H1 (cell line): ENCODE results near the gene OLFM1. TPM values are rescaled to one million over a fixed set of nuclear protein-coding genes. Genes with fewer than 3 reads are reported as not detected.
A peak's percentile ranks its signal among the peaks of the same experiment; 100 is the strongest.

Experiments
- CTCF ChIA-PET: fragments of 300-600 bp; sonication (Branson Sonifier 250); formaldehyde crosslinking; loops from one replicate; lab custom pipeline; 2021; ENCODE audit not compliant: partially characterized antibody; lab: Charles Lee
- POLR2A ChIA-PET: fragments of 300-600 bp; sonication (Branson Sonifier 250); formaldehyde crosslinking; loops from one replicate; lab custom pipeline; 2021; ENCODE audit warnings: inconsistent platforms; ENCODE audit not compliant: partially characterized antibody; lab: Charles Lee
- DNase-seq, 2 experiments: peaks; one replicate each; pipeline versions ENCODE4 v3.0.0 to v3.0.0-alpha.2; 2010 to 2022; ENCODE audit warnings: low spot score in 2 of 2, low read depth in 1 of 2, mixed read lengths in 1 of 2
- FAIRE-seq: peaks from 2 replicates; lab custom pipeline; 2011; peaks lifted over from hg19 to GRCh38; lab: Jason Lieb, UNC
- H2AFZ ChIP-seq: 2 replicates; pipeline ENCODE4 v1.8.1; 2012; ENCODE audit warnings: low read length, inconsistent platforms
- H2AK5ac ChIP-seq: 2 replicates; pipeline ENCODE4 v1.6.1; 2013; ENCODE audit warnings: low read depth, low read length
- H2BK120ac ChIP-seq: replicated peaks from 2 replicates; pipeline ENCODE3; 2013; ENCODE audit warnings: low read depth, low read length, inconsistent platforms
- H2BK12ac ChIP-seq: 2 replicates; pipeline ENCODE4 v1.6.1; 2013; ENCODE audit warnings: low read depth, low read length
- H2BK15ac ChIP-seq: 2 replicates; pipeline ENCODE4 v1.6.1; 2013; ENCODE audit warnings: low read length
- H2BK20ac ChIP-seq: 2 replicates; pipeline ENCODE4 v1.6.1; 2013; ENCODE audit warnings: low read length
- H2BK5ac ChIP-seq: 2 replicates; pipeline ENCODE4 v1.6.1; 2013; ENCODE audit warnings: low read depth, low read length
- H3K14ac ChIP-seq: 2 replicates; pipeline ENCODE4 v1.6.1; 2013; ENCODE audit warnings: inconsistent platforms; ENCODE audit not compliant: insufficient read length
- H3K18ac ChIP-seq: 2 replicates; pipeline ENCODE4 v1.6.1; 2013; ENCODE audit warnings: low read length; ENCODE audit errors: extremely low read depth
- H3K23ac ChIP-seq: 2 replicates; pipeline ENCODE4 v1.6.1; 2013; ENCODE audit warnings: inconsistent platforms; ENCODE audit not compliant: insufficient read length
- H3K23me2 ChIP-seq: 2 replicates; pipeline ENCODE4 v1.6.1; 2013; ENCODE audit warnings: low read depth, low read length
- H3K27ac ChIP-seq: 2 replicates; pipeline ENCODE4 v1.6.1; 2011; ENCODE audit warnings: low read depth, low read length, inconsistent platforms
- H3K27me3 ChIP-seq, 4 experiments: replicated peaks in 1 of 4; 1 replicate in 1 of 4; 2 replicates in 3 of 4; pipeline versions ENCODE4 v1.6.1 to v1.8.1; 2011 to 2013; ENCODE audit warnings: low read length in 3 of 4, mild to moderate bottlenecking in 3 of 4, inconsistent platforms in 2 of 4, mixed read lengths in 2 of 4, moderate library complexity in 1 of 4; ENCODE audit not compliant: control insufficient read depth in 3 of 4, insufficient read depth in 3 of 4; ENCODE audit errors: extremely low read depth in 1 of 4
- H3K36me3 ChIP-seq, 4 experiments: 2 replicates each; pipeline versions ENCODE4 v1.6.1 to v1.8.1; 2011 to 2013; ENCODE audit warnings: mild to moderate bottlenecking in 4 of 4, low read length in 3 of 4, moderate library complexity in 2 of 4, control low read depth in 1 of 4, inconsistent platforms in 1 of 4; ENCODE audit not compliant: insufficient read depth in 4 of 4, control insufficient read depth in 2 of 4
- H3K4ac ChIP-seq: replicated peaks from 2 replicates; pipeline ENCODE3; 2013; ENCODE audit warnings: low read length, low read depth, mixed read lengths, inconsistent platforms; ENCODE audit not compliant: insufficient read length
- H3K4me1 ChIP-seq, 4 experiments: replicated peaks in 1 of 4; 1 replicate in 1 of 4; 2 replicates in 3 of 4; pipeline versions ENCODE4 v1.6.1 to v1.8.1; 2011 to 2013; ENCODE audit warnings: low read length in 3 of 4, inconsistent platforms in 2 of 4, mixed read lengths in 1 of 4; ENCODE audit not compliant: insufficient read depth in 4 of 4, control insufficient read depth in 3 of 4
- H3K4me2 ChIP-seq, 2 experiments: 2 replicates each; pipeline versions ENCODE4 v1.6.1 to v1.8.1; 2011 to 2013; ENCODE audit warnings: low read depth in 2 of 2, low read length in 2 of 2, control low read depth in 1 of 2, inconsistent platforms in 1 of 2, mild to moderate bottlenecking in 1 of 2; ENCODE audit not compliant: insufficient read depth in 1 of 2
- H3K4me3 ChIP-seq, 4 experiments: fragments of 200-600, 300-600 bp in 1 of 4; sonication (generic), shearing (Covaris generic), sonication (Bioruptor Twin) in 1 of 4; 2 replicates each; pipeline versions ENCODE4 v1.5.1 to v1.8.1; 2011 to 2016; ENCODE audit warnings: low read length in 4 of 4, low read depth in 3 of 4, control low read depth in 2 of 4, inconsistent platforms in 2 of 4, mild to moderate bottlenecking in 2 of 4, mixed read lengths in 1 of 4, moderate library complexity in 1 of 4; ENCODE audit not compliant: insufficient read depth in 2 of 4; ENCODE audit errors: extremely low read depth in 1 of 4
- H3K56ac ChIP-seq: replicated peaks from 2 replicates; pipeline ENCODE3; 2013; ENCODE audit warnings: low read depth, mild to moderate bottlenecking, mixed read lengths, low read length, inconsistent platforms; ENCODE audit not compliant: insufficient read length
- H3K79me1 ChIP-seq: 2 replicates; pipeline ENCODE4 v1.6.1; 2013; ENCODE audit warnings: low read depth, low read length, control low read depth
- H3K79me2 ChIP-seq, 2 experiments: 2 replicates each; pipeline versions ENCODE4 v1.6.1 to v1.8.1; 2012 to 2013; ENCODE audit warnings: low read length in 2 of 2, mild to moderate bottlenecking in 2 of 2, inconsistent platforms in 1 of 2; ENCODE audit not compliant: insufficient read depth in 2 of 2, control insufficient read depth in 1 of 2
- H3K9ac ChIP-seq, 4 experiments: replicated peaks in 1 of 4; 1 replicate in 1 of 4; 2 replicates in 3 of 4; pipeline versions ENCODE4 v1.6.1 to v1.8.1; 2011 to 2013; ENCODE audit warnings: low read depth in 3 of 4, low read length in 3 of 4, control low read depth in 2 of 4, mild to moderate bottlenecking in 2 of 4, moderate library complexity in 2 of 4, inconsistent platforms in 1 of 4; ENCODE audit errors: extremely low read depth in 1 of 4
- H3K9me3 ChIP-seq, 2 experiments: 2 replicates each; pipeline versions ENCODE4 v1.6.1 to v1.8.1; 2012 to 2013; ENCODE audit warnings: mild to moderate bottlenecking in 2 of 2, moderate library complexity in 2 of 2, control low read depth in 1 of 2, inconsistent platforms in 1 of 2, low read depth in 1 of 2, low read length in 1 of 2, mixed read lengths in 1 of 2; ENCODE audit not compliant: insufficient read depth in 2 of 2
- H4K20me1 ChIP-seq, 2 experiments: replicated peaks in 1 of 2; 2 replicates each; pipeline versions ENCODE3 to v1.8.1; 2011 to 2013; ENCODE audit warnings: inconsistent platforms in 2 of 2, low read length in 2 of 2, mild to moderate bottlenecking in 1 of 2; ENCODE audit not compliant: insufficient read depth in 2 of 2, control insufficient read depth in 1 of 2
- H4K5ac ChIP-seq: 2 replicates; pipeline ENCODE4 v1.6.1; 2013; ENCODE audit warnings: low read length, low read depth, mixed read lengths, inconsistent platforms; ENCODE audit not compliant: insufficient read length
- H4K8ac ChIP-seq: 2 replicates; pipeline ENCODE4 v1.8.0; 2013; ENCODE audit warnings: mild to moderate bottlenecking, moderate library complexity, low read length, inconsistent platforms; ENCODE audit not compliant: insufficient read depth; ENCODE audit errors: extremely low read depth
- H4K91ac ChIP-seq: replicated peaks from 2 replicates; pipeline ENCODE3; 2013; ENCODE audit warnings: low read length, mixed read lengths, inconsistent platforms; ENCODE audit not compliant: insufficient read length
- CBX8 ChIP-seq: fragments of 300-800, 300-1000 bp; sonication (generic); IDR thresholded peaks from 2 replicates; pipeline ENCODE4 v1.7.1; 2016; ENCODE audit warnings: low read depth, low read length, borderline replicate concordance
- RAD21 ChIP-seq, 2 experiments: IDR thresholded peaks in 1 of 2; conservative IDR thresholded peaks in 1 of 2; 2 replicates each; pipeline ENCODE4 v1.6.1; 2011; ENCODE audit warnings: low read depth in 2 of 2, low read length in 2 of 2, improper control_type of control experiment in 1 of 2, inconsistent platforms in 1 of 2, mild to moderate bottlenecking in 1 of 2, moderate library complexity in 1 of 2
- TEAD4 ChIP-seq: IDR thresholded peaks from 2 replicates; pipeline ENCODE4 v1.6.1; 2012; ENCODE audit warnings: low read depth, low read length, inconsistent platforms, mixed read lengths
- WGBS, 2 experiments: shearing (Covaris generic) in 1 of 2; methylation state at CpG; one replicate each; pipeline versions ENCODE4 v1.1.6 to v1.1.7; 2013 to 2015; ENCODE audit warnings: low lambda C conversion rate in 2 of 2, mixed read lengths in 2 of 2, inconsistent platforms in 1 of 2, low coverage in 1 of 2, missing lambda C conversion rate in 1 of 2; ENCODE audit not compliant: insufficient replicate concordance in 2 of 2, insufficient coverage in 1 of 2, insufficient read length in 1 of 2; ENCODE audit errors: extremely low coverage in 1 of 2, missing lambda C conversion rate in 1 of 2; 5-methylcytosine and 5-hydroxymethylcytosine counted together
- polyA plus RNA-seq, 7 experiments: library from polyadenylated mRNA; depleted of rRNA in 3 of 7; stranded (reverse) in 5 of 7; unstranded in 2 of 7; fragments of >200 nt in 5 of 7; fragments of 200-250 nt in 2 of 7; gene quantifications; 1 replicate in 5 of 7; 2 replicates in 1 of 7; 4 replicates in 1 of 7; pipeline versions ENCODE4 v1.2.1 to v1.2.3, GENCODE V29; 2011 to 2013; ENCODE audit warnings: missing spikeins in 2 of 7, mixed read lengths in 2 of 7
- total RNA-seq: library from RNA; stranded (reverse); fragmentation: NEBNext Ultra II Directional; extraction: Animal tissue kit (Norgen Biotek cat#: 25700); gene quantifications from 2 replicates; pipeline ENCODE4 v1.2.1, GENCODE V29; 2021
- TF ChIP-seq, protein P1 (sequence below): IDR thresholded peaks from 2 replicates; pipeline ENCODE4 v1.6.1; 2012; ENCODE audit warnings: inconsistent platforms

The OLFM1 gene
- total and polyA plus RNA-seq, 2 of the 8 experiments (the other 6 are each of a cell fraction or from before 2014, with no cell fraction given) = 53.0 to 53.4 TPM

DNA sequence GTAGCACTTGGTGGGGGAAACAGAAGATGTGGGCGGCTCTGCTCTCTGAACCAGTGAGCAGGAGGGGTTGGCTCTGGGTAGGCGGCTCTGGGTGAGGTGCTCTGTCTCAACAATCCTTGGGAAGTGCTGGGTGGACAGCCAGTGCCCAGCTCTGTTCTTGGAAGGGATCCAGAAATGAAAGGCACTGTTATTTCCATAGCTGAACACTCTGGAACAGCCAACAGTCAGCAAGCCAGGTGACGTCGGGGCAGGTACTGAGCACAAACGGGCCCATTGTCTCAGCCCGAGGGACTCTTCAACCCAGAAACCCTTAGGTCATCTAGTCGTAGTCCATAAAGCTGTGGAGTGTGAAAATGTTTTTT, 36.3 kb downstream of the OLFM1 start:
- no peaks in the 10 kb centered on the region for H3K27me3 ChIP-seq
- H3K4me2 ChIP-seq = no peak overlapping the region
- no peak overlapping the region for H2BK15ac ChIP-seq
- FAIRE-seq (no peak), DNase-seq (no peak)
- H2BK20ac ChIP-seq = no peak overlapping the region
- no peak overlapping the region for H4K5ac ChIP-seq
- H3K79me2 ChIP-seq = no peaks in the 10 kb centered on the region
- TF ChIP-seq, protein P1, sequence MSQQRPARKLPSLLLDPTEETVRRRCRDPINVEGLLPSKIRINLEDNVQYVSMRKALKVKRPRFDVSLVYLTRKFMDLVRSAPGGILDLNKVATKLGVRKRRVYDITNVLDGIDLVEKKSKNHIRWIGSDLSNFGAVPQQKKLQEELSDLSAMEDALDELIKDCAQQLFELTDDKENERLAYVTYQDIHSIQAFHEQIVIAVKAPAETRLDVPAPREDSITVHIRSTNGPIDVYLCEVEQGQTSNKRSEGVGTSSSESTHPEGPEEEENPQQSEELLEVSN = no peak
- TF ChIP-seq CBX8 (no peak), RAD21 (IDR thresholded peaks at IDR 0.05 in 1 of 2, conservative IDR thresholded peaks at IDR 0.05 in 1 of 2; ENCODE audit: low read depth in 2 of 2, low read length in 2 of 2) (no peak), TEAD4 (no peak)
- H3K56ac ChIP-seq = no peak overlapping the region
- no peak overlapping the region for H3K18ac ChIP-seq
- peaks cover 0 to 3% of the 10 kb centered on the region in 2 experiments; a peak in 1 of 4 replicates for H3K9me3 ChIP-seq
- ChIA-PET CTCF (no interaction called here), POLR2A (no interaction called here)
- no peak overlapping the region for H3K23ac ChIP-seq
- no peak overlapping the region for H3K4me3 ChIP-seq
- H3K9ac ChIP-seq = no peak overlapping the region
- no peaks in the 10 kb centered on the region for H4K20me1 ChIP-seq
- no peaks in the 10 kb centered on the region for H3K23me2 ChIP-seq
- no peak overlapping the region for H3K27ac ChIP-seq
- H2AK5ac ChIP-seq = no peak overlapping the region
- H2AFZ ChIP-seq = no peak overlapping the region
- no peak overlapping the region for H3K14ac ChIP-seq
- no peak overlapping the region for H3K4ac ChIP-seq
- no peak overlapping the region for H4K91ac ChIP-seq
- H2BK5ac ChIP-seq = no peak overlapping the region
- H2BK12ac ChIP-seq = no peak overlapping the region
- 80% methylated on average over 7 of the region's 7 CpGs; no CpG with 5 or more reads in 1 of the 2 experiments for WGBS, 2 experiments
- no peak overlapping the region for H2BK120ac ChIP-seq
- peaks cover 0 to 16% (median 9%) of the 10 kb centered on the region in 4 experiments; a peak in 6 of 8 replicates for H3K36me3 ChIP-seq
- no peaks in the 10 kb centered on the region for H3K79me1 ChIP-seq
- peak overlapping the region; percentile 36; the same call in 1 of the 2 replicates for H4K8ac ChIP-seq
- no peaks in the 10 kb centered on the region; a peak in 1 of 7 replicates for H3K4me1 ChIP-seq
